ENCODE results near the gene MAFF. TPM values are rescaled to one million over a fixed set of nuclear protein-coding genes. Genes with fewer than 3 reads are reported as not detected.
A peak's percentile ranks its signal among the peaks of the same experiment; 100 is the strongest.
"Not testable (repeated sequence)": the region's sequence is repeated elsewhere in the genome, so short reads cannot be mapped to it uniquely, and the experiment has no call there.

Gene MAFF
- total and polyA plus RNA-seq, 4 donors: 57.4 to 145 (median 80.0) TPM

DNA sequence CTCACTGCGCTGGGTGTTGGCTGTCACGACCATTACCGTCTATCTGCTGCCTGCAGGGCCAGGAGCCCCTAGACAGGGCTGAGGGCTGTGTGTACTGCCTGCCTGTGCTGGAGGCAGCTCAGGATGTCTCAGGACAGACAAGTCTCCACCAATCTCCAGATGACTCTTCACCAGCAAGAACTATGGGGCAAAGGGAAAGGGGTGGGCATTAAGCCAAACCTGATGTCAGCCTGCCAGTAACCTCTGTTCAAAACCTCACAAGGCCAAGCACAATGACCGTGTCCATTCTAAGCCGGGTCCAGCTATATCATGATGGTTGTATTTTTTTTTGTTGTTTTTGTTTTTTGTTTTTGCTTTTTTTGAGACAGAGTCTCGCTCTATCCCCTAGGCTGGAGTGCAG lies 31.6 kb downstream of the MAFF start:
- Histone ChIP-seq H3K36me3 (ENCODE audit: control insufficient read depth in 1 of 2, insufficient read depth in 2 of 2, low read length in 1 of 2) (peaks cover 0 to 7% of the 10 kb centered on the region in 2 donors), H3K4me3 (ENCODE audit: low read length in 2 of 2) (no peak overlapping the region), H3K27ac (ENCODE audit: low read depth in 1 of 2, low read length in 2 of 2) (no peak overlapping the region), H3K27me3 (ENCODE audit: control insufficient read depth in 1 of 2, insufficient read depth in 2 of 2, low read length in 1 of 2) (no peaks in the 10 kb centered on the region), H3K9me3 (ENCODE audit: control insufficient read depth, low read length) (no peaks in the 10 kb centered on the region), H3K4me1 (ENCODE audit: control insufficient read depth in 1 of 2, insufficient read depth in 2 of 2, low read length in 2 of 2) (no peaks in the 10 kb centered on the region)
- intact Hi-C loops (cut with DNase I): no loop called here
- 76 to 77% methylated on average over 6 of the region's 6 CpGs for WGBS, 2 donors
- no peak for DNase-seq
- ATAC-seq (ENCODE audit: low FRiP score): no peak

GRCh38 chr22:38233856-38234255 lies 32.1 kb downstream of the MAFF start:
- H3K4me1 ChIP-seq (ENCODE audit: control insufficient read depth in 1 of 2, insufficient read depth in 2 of 2, low read length in 2 of 2); H3K27me3 ChIP-seq (ENCODE audit: control insufficient read depth in 1 of 2, insufficient read depth in 2 of 2, low read length in 1 of 2); H3K27ac ChIP-seq (ENCODE audit: low read depth in 1 of 2, low read length in 2 of 2); DNase-seq; H3K9me3 ChIP-seq (ENCODE audit: control insufficient read depth, low read length); H3K4me3 ChIP-seq (ENCODE audit: low read length in 2 of 2); ATAC-seq (ENCODE audit: low FRiP score); H3K36me3 ChIP-seq (ENCODE audit: control insufficient read depth in 1 of 2, insufficient read depth in 2 of 2, low read length in 1 of 2); intact Hi-C loops (cut with DNase I): not testable (repeated sequence)
- 94% methylated on average over 10 of the region's 10 CpGs for WGBS, 2 donors

DNA sequence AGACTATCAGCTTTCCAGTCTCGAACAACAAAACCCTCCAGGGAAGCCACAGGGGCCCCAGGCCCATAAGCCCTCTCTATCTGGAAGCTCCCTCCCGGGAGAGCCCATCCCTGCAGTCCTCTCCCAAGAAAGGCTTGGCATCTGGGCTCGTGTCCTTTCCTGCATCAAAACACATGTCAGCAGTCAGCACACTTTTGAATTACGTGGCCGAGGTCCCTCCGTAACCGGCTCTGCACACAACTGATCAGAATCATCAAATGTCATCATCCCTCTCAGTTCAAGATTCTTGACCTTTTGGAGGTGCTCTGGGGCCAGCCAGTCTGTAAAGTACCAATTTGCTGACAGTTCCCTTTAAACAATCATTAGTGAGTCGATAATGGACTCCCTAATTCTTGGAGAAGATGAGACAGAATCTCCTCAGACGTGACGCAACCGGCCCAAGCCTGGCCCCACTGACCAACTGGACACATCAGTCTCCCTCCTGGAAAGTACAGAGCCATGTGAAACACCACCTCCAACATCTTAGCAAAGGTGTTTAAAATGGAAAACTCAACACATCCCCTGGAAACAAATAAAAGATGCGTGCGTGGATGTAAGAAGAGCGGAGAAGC lies 33.6 kb downstream of the MAFF start:
- no peaks in the 10 kb centered on the region for H3K9me3 ChIP-seq (ENCODE audit: control insufficient read depth, low read length)
- no peaks in the 10 kb centered on the region for H3K4me1 ChIP-seq (ENCODE audit: control insufficient read depth in 1 of 2, insufficient read depth in 2 of 2, low read length in 2 of 2)
- no peak overlapping the region for H3K4me3 ChIP-seq (ENCODE audit: low read length in 2 of 2)
- no peak for DNase-seq
- 83 to 86% methylated on average over 14 of the region's 14 CpGs for WGBS, 2 donors
- no peak for ATAC-seq (ENCODE audit: low FRiP score)
- no peaks in the 10 kb centered on the region for H3K27me3 ChIP-seq (ENCODE audit: control insufficient read depth in 1 of 2, insufficient read depth in 2 of 2, low read length in 1 of 2)
- peaks cover 0 to 7% of the 10 kb centered on the region in 2 donors for H3K36me3 ChIP-seq (ENCODE audit: control insufficient read depth in 1 of 2, insufficient read depth in 2 of 2, low read length in 1 of 2)
- intact Hi-C loops (cut with DNase I): no loop called here
- no peak overlapping the region for H3K27ac ChIP-seq (ENCODE audit: low read depth in 1 of 2, low read length in 2 of 2)

GRCh38 chr22:38236786-38237185 lies 35.0 kb downstream of the MAFF start:
- Histone ChIP-seq H3K4me3 (ENCODE audit: low read length in 2 of 2) (no peak overlapping the region), H3K4me1 (ENCODE audit: control insufficient read depth in 1 of 2, insufficient read depth in 2 of 2, low read length in 2 of 2) (no peaks in the 10 kb centered on the region), H3K9me3 (ENCODE audit: control insufficient read depth, low read length) (no peaks in the 10 kb centered on the region), H3K27ac (ENCODE audit: low read depth in 1 of 2, low read length in 2 of 2) (no peak overlapping the region), H3K27me3 (ENCODE audit: control insufficient read depth in 1 of 2, insufficient read depth in 2 of 2, low read length in 1 of 2) (no peaks in the 10 kb centered on the region), H3K36me3 (ENCODE audit: control insufficient read depth in 1 of 2, insufficient read depth in 2 of 2, low read length in 1 of 2) (peaks cover 0 to 1% of the 10 kb centered on the region in 2 donors)
- 71 to 75% methylated on average over 8 of the region's 8 CpGs for WGBS, 2 donors
- no peak for DNase-seq
- intact Hi-C loops (cut with DNase I): no loop called here
- no peak for ATAC-seq (ENCODE audit: low FRiP score)

DNA sequence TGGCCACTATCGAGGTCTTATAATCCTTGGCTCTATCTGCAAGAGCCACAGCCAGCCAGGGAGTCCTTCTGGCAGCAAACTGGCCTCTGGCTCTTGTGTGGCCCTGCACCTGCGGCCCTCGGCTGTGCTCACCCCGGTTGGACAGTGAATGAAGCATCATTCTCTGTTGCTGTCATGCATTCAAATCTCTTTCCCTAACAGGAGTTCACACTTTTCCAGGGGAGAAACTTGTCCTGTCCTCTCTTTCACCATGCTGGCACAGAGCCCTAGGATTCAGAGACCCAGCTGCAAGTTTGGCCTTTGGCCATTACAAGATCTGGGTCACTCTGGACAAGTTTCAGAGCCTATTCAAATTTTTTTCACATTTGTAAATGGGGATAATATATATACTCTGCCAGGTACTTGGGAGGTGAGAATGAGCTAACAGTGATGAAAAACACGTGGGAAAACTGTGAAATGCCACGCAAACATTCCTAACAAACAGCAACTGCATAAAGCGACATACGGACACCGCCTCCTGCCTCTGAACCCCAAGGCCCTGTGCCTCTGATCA lies 36.8 kb downstream of the MAFF start:
- ATAC-seq (ENCODE audit: low FRiP score) (no peak), DNase-seq (no peak)
- no peak overlapping the region for H3K4me3 ChIP-seq (ENCODE audit: low read length in 2 of 2)
- H3K9me3 ChIP-seq (ENCODE audit: control insufficient read depth, low read length): no peaks in the 10 kb centered on the region
- H3K27me3 ChIP-seq (ENCODE audit: control insufficient read depth in 1 of 2, insufficient read depth in 2 of 2, low read length in 1 of 2): no peaks in the 10 kb centered on the region
- intact Hi-C loops (cut with DNase I): loop anchor here in 1 of 2 donors (2.0 kb wide), 1 partner anchor 18 kb away; no protein-coding TSS in a partner anchor
- H3K27ac ChIP-seq (ENCODE audit: low read depth in 1 of 2, low read length in 2 of 2): peak overlapping the region in 1 of 2 donors; percentile 43
- H3K36me3 ChIP-seq (ENCODE audit: control insufficient read depth in 1 of 2, insufficient read depth in 2 of 2, low read length in 1 of 2): peaks cover 0 to 1% of the 10 kb centered on the region in 2 donors
- 18 to 22% methylated on average over 9 of the region's 9 CpGs for WGBS, 2 donors
- no peaks in the 10 kb centered on the region for H3K4me1 ChIP-seq (ENCODE audit: control insufficient read depth in 1 of 2, insufficient read depth in 2 of 2, low read length in 2 of 2)

DNA sequence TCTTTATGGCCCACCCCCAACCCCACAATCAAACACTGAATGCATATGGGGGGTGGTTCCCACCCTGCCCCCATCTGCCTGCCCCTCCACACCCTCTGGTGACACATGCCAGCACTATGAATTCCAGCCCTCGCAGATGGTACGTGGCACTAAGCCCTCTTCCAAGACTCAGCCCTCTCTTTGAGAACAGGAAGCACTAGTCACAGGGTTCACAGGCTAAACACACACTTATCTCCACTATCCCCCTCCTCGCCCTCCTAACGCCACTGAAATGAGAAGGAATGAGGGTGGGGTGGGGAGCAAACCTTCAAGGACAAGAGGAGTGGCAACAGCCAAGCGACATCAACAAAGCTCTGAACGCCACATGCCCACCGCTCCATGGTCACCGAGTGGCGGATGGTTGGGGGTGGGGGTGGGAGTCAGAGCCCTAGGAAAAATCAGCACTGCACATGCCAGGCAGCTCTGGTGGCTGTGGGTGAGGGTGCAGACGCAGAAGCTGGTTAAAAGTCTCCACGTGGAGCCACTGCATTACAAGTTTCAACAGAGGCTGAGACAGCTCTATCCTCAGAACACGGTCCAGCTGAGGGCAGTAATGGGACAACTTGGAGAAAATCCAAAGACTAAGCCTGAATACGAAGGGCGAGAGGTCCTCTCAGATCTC lies 37.4 kb downstream of the MAFF start:
- intact Hi-C loops (cut with DNase I): loop anchor here in 1 of 2 donors (2.0 kb wide), 1 partner anchor 18 kb away; no protein-coding TSS in a partner anchor
- peaks cover 0 to 1% of the 10 kb centered on the region in 2 donors for H3K36me3 ChIP-seq (ENCODE audit: control insufficient read depth in 1 of 2, insufficient read depth in 2 of 2, low read length in 1 of 2)
- peak overlapping the region in 1 of 2 donors; percentile 58 for H3K27ac ChIP-seq (ENCODE audit: low read depth in 1 of 2, low read length in 2 of 2)
- H3K4me1 ChIP-seq (ENCODE audit: control insufficient read depth in 1 of 2, insufficient read depth in 2 of 2, low read length in 2 of 2): no peaks in the 10 kb centered on the region
- no peak overlapping the region for H3K4me3 ChIP-seq (ENCODE audit: low read length in 2 of 2)
- 10 to 11% methylated on average over 14 of the region's 14 CpGs for WGBS, 2 donors
- DNase-seq (peak in 1 of 2 donors; percentile 76), ATAC-seq (ENCODE audit: low FRiP score) (peak; percentile 64)
- no peaks in the 10 kb centered on the region for H3K27me3 ChIP-seq (ENCODE audit: control insufficient read depth in 1 of 2, insufficient read depth in 2 of 2, low read length in 1 of 2)
- H3K9me3 ChIP-seq (ENCODE audit: control insufficient read depth, low read length): no peaks in the 10 kb centered on the region

GRCh38 chr22:38240734-38241252 lies 39.0 kb downstream of the MAFF start:
- Histone ChIP-seq H3K27me3 (ENCODE audit: control insufficient read depth in 1 of 2, insufficient read depth in 2 of 2, low read length in 1 of 2) (no peaks in the 10 kb centered on the region), H3K36me3 (ENCODE audit: control insufficient read depth in 1 of 2, insufficient read depth in 2 of 2, low read length in 1 of 2) (no peaks in the 10 kb centered on the region), H3K4me3 (ENCODE audit: low read length in 2 of 2) (no peak overlapping the region), H3K4me1 (ENCODE audit: control insufficient read depth in 1 of 2, insufficient read depth in 2 of 2, low read length in 2 of 2) (no peaks in the 10 kb centered on the region), H3K9me3 (ENCODE audit: control insufficient read depth, low read length) (no peaks in the 10 kb centered on the region), H3K27ac (ENCODE audit: low read depth in 1 of 2, low read length in 2 of 2) (peak overlapping the region in 1 of 2 donors; percentile 48)
- 67 to 69% methylated on average over 6 of the region's 6 CpGs for WGBS, 2 donors
- DNase-seq: no peak
- ATAC-seq (ENCODE audit: low FRiP score): no peak
- intact Hi-C loops (cut with DNase I): no loop called here

GRCh38 chr22:38243007-38243765 lies 41.4 kb downstream of the MAFF start:
- ATAC-seq (ENCODE audit: low FRiP score) (peak; percentile 17), DNase-seq (no peak)
- H3K36me3 ChIP-seq (ENCODE audit: control insufficient read depth in 1 of 2, insufficient read depth in 2 of 2, low read length in 1 of 2): no peaks in the 10 kb centered on the region
- H3K9me3 ChIP-seq (ENCODE audit: control insufficient read depth, low read length): no peaks in the 10 kb centered on the region
- intact Hi-C loops (cut with DNase I): no loop called here
- WGBS, 2 donors: 55 to 63% methylated on average over 20 of the region's 20 CpGs
- H3K4me3 ChIP-seq (ENCODE audit: low read length in 2 of 2): no peak overlapping the region
- no peak overlapping the region for H3K27ac ChIP-seq (ENCODE audit: low read depth in 1 of 2, low read length in 2 of 2)
- H3K4me1 ChIP-seq (ENCODE audit: control insufficient read depth in 1 of 2, insufficient read depth in 2 of 2, low read length in 2 of 2): peaks cover 0 to 5% of the 10 kb centered on the region in 2 donors
- no peaks in the 10 kb centered on the region for H3K27me3 ChIP-seq (ENCODE audit: control insufficient read depth in 1 of 2, insufficient read depth in 2 of 2, low read length in 1 of 2)

Measured in aorta (tissue), 5 donors.